ENCODE data around the gene ACTBL2. TPM values are rescaled to one million over a fixed set of nuclear protein-coding genes. Genes with fewer than 3 reads are reported as not detected.

Gene ACTBL2
- total RNA-seq, 1 experiment from 2014 or later, result not detected

DNA sequence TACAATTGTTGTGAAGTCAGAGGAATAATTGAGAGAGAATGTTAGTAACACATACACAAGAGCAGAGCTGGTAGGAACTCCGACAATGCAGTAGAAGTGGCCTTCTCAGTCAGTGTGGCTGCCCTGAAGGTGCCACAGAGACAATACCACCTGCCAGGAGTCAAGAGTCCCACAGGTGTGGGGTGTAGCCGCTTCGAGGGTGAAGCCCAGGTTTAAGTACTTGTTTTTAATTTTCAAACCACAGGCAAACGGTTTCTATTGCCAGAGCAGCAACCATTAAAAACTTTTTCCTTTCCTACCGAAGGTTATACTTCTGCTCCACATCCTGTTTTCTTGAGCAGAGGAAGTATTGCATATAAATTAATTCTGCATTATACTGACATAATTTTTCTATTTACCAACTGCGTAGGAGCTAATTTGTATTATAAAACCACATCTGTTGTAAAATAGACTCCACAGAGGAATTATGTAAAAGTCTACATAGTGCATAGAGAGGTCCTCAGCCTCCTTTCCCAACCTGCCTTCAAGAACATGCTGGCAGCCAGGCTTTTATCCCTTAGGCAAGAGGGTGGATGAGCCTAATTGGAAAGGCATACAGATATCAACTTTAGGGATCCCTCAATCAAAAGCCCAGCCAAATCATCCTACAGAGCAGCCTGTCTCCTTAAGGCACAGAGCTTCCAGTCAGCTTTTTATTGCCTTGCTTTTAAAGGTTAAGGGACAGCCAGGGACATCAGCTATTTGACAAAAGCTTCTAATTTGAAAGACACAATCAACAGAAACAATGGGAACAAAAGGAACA is 12.9 kb upstream of the ACTBL2 start (continued):
- TF ChIP-seq, protein P1, sequence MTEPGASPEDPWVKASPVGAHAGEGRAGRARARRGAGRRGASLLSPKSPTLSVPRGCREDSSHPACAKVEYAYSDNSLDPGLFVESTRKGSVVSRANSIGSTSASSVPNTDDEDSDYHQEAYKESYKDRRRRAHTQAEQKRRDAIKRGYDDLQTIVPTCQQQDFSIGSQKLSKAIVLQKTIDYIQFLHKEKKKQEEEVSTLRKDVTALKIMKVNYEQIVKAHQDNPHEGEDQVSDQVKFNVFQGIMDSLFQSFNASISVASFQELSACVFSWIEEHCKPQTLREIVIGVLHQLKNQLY (CRISPR knock-in tag; IDR thresholded peaks at IDR 0.05), result no peak
- TF ChIP-seq CREM (CRISPR knock-in tag; IDR thresholded peaks at IDR 0.05) (no peak), ATF3 (CRISPR knock-in tag; conservative IDR thresholded peaks at IDR 0.05) (no peak)

DNA sequence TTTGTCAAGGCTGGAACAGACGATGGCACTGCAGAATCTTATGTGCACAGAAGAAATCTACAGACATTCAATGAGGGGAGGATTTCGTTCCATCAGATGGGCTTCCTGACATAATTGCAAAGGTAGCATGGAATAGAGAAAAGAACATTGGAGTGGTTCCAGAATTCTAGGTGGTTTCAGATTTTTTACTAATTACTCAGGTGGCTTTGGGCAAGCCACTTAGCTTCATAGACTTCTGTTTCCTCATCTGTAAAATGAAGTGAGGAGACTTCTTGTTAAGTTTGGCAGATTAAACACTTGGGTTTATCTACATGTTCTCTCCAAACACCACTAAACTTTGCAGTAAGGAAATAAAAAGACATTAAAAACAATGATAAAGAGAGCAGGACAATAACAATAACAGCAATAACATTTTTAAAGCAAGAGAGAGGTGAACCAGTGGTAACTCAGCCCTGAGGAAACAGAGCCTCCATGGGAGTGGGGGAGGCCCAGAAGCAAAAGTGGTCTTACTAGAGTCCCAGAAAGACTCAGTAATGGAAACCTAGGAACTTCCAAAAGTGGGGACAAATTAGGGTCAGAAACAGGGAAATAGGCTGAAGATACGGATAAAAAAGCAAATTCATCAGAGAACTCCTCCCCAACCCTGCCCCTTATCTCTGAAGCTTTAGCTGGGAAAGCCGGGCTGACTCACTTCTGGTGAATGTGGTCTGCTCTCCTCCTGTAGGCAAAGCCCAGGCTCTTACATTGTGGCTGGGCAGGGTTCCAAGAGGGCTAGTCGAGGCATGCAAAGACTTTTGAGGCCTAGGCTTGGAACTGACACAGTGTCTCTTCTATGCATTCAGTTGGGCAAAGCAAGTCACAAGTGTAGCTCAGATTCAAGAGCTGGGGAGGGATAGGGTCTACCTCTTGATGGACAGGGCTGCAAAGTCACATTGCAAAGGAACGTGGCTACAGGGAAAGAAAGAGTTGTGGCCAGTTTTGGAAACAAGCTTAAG is 11.8 kb upstream of the ACTBL2 start:
- H3K36me3 Mint-ChIP-seq, result no peaks in the 10 kb centered on the region
- no peak for TF ChIP-seq ZNF512 (CRISPR knock-in tag; IDR thresholded peaks at IDR 0.05; ENCODE audit: borderline replicate concordance)
- no peak for TF ChIP-seq ZNF416 (CRISPR knock-in tag; IDR thresholded peaks at IDR 0.05)
- no peak for TF ChIP-seq IRF2 (CRISPR knock-in tag; IDR thresholded peaks at IDR 0.05; ENCODE audit: borderline replicate concordance, low read depth)
- no peak for TF ChIP-seq NFATC4 (CRISPR knock-in tag; IDR thresholded peaks at IDR 0.05)
- TF ChIP-seq HMGXB4 (CRISPR knock-in tag; IDR thresholded peaks at IDR 0.05), result no peak
- no peak for TF ChIP-seq NR1H2 (CRISPR knock-in tag; IDR thresholded peaks at IDR 0.05)
- no peak for TF ChIP-seq ATF1 (CRISPR knock-in tag; IDR thresholded peaks at IDR 0.05)
- no peak for TF ChIP-seq ZNF263 (CRISPR knock-in tag; IDR thresholded peaks at IDR 0.05; ENCODE audit: low read depth)
- TF ChIP-seq SP1 (CRISPR knock-in tag; conservative IDR thresholded peaks at IDR 0.05), result no peak
- TF ChIP-seq NFE2L1 (CRISPR knock-in tag; IDR thresholded peaks at IDR 0.05), result no peak
- TF ChIP-seq ESRRA (CRISPR knock-in tag; IDR thresholded peaks at IDR 0.05; ENCODE audit: borderline replicate concordance), result no peak
- no peak for TF ChIP-seq ZNF317 (CRISPR knock-in tag; IDR thresholded peaks at IDR 0.05; ENCODE audit: borderline replicate concordance, low read depth)
- no peak for TF ChIP-seq MXD4 (CRISPR knock-in tag; IDR thresholded peaks at IDR 0.05; ENCODE audit: borderline replicate concordance)
- no peak for TF ChIP-seq CREM (CRISPR knock-in tag; IDR thresholded peaks at IDR 0.05)
- TF ChIP-seq ATF3 (CRISPR knock-in tag; conservative IDR thresholded peaks at IDR 0.05), result no peak
- no peak for TF ChIP-seq ZNF396 (CRISPR knock-in tag; IDR thresholded peaks at IDR 0.05; ENCODE audit: borderline replicate concordance)
- no peak for TF ChIP-seq SOX15 (CRISPR knock-in tag; IDR thresholded peaks at IDR 0.05)
- TF ChIP-seq CREB1 (CRISPR knock-in tag; IDR thresholded peaks at IDR 0.05), result no peak
- TF ChIP-seq, protein P2, sequence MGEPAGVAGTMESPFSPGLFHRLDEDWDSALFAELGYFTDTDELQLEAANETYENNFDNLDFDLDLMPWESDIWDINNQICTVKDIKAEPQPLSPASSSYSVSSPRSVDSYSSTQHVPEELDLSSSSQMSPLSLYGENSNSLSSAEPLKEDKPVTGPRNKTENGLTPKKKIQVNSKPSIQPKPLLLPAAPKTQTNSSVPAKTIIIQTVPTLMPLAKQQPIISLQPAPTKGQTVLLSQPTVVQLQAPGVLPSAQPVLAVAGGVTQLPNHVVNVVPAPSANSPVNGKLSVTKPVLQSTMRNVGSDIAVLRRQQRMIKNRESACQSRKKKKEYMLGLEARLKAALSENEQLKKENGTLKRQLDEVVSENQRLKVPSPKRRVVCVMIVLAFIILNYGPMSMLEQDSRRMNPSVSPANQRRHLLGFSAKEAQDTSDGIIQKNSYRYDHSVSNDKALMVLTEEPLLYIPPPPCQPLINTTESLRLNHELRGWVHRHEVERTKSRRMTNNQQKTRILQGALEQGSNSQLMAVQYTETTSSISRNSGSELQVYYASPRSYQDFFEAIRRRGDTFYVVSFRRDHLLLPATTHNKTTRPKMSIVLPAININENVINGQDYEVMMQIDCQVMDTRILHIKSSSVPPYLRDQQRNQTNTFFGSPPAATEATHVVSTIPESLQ (CRISPR knock-in tag; IDR thresholded peaks at IDR 0.05), result no peak
- no peak for TF ChIP-seq FOXJ3 (CRISPR knock-in tag; IDR thresholded peaks at IDR 0.05; ENCODE audit: borderline replicate concordance)
- H3K4me1 Mint-ChIP-seq, result peaks cover 14% of the 10 kb centered on the region
- H3K27me3 Mint-ChIP-seq (ENCODE audit: low read depth), result peaks cover 3% of the 10 kb centered on the region; the same call in 1 of the 2 replicates
- no peak overlapping the region for H3K27ac Mint-ChIP-seq
- DNase-seq (ENCODE audit: low spot score) (no peak), ATAC-seq (no peak)
- ChIA-PET POLR2A (no interaction called here), CTCF (no interaction called here)
- peaks cover 4% of the 10 kb centered on the region for H3K9me3 Mint-ChIP-seq
- H3K4me3 Mint-ChIP-seq, result no peak overlapping the region

Measured in WTC11 (cell line).